SKM-1 (cell line): ENCODE measurements around the gene SIRT2.
"Not testable (repeated sequence)": the region's sequence is repeated elsewhere in the genome, so short reads cannot be mapped to it uniquely, and the experiment has no call there.

Experiments used
- DNase-seq: peaks from one replicate; lab custom pipeline; 2025; ENCODE audit not compliant: unreplicated experiment; lab: John Stamatoyannopoulos, UW

The SIRT2 gene

DNA sequence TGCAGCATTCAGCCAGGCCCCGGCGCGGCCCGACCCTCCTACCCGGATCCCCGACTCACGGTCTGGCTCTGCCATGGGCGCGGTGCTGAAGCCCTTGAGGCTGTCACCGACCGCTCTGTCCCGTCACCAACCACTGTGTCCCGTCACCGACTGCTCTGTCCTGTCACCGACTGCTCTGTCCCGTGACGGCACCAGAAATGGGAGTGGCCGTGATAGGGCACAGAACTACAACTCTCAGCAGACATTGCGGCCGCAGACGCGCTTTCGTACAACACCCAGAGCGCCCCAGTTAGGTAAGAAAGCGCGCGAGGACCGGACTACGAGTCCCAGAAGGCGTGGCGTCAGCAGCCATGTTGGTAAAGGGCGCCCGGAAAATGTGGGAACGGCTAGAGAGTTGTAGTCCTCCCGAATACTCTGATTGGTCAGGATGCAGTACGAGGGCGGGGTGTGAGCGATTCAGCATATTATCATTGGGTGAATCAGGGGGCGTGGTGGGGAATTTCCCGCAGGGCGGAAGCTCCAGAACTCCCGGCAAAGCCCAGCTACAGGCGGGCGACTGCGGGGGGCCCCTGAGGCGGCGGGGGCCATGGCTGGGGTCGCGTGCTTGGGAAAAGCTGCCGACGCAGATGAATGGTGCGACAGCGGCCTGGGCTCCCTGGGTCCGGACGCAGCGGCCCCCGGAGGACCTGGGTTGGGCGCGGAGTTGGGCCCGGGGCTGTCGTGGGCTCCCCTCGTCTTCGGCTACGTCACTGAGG is at the start of gene SIRT2, which contains the start of gene NFKBIB:
Gene SIRT2, minus strand, starts transcription at position 172 of the 755 bp plus-strand sequence. Its CDS starts 97 bp downstream, at position 75.
Gene NFKBIB, plus strand, starts transcription at position 523 of the 755 bp plus-strand sequence. Its CDS starts 64 bp downstream, at position 587.
- peak; percentile 98 for DNase-seq

- no peak for DNase-seq
Observed at GRCh38 chr19:38946229-38947010, 47.0 kb upstream of the SIRT2 start.

DNA sequence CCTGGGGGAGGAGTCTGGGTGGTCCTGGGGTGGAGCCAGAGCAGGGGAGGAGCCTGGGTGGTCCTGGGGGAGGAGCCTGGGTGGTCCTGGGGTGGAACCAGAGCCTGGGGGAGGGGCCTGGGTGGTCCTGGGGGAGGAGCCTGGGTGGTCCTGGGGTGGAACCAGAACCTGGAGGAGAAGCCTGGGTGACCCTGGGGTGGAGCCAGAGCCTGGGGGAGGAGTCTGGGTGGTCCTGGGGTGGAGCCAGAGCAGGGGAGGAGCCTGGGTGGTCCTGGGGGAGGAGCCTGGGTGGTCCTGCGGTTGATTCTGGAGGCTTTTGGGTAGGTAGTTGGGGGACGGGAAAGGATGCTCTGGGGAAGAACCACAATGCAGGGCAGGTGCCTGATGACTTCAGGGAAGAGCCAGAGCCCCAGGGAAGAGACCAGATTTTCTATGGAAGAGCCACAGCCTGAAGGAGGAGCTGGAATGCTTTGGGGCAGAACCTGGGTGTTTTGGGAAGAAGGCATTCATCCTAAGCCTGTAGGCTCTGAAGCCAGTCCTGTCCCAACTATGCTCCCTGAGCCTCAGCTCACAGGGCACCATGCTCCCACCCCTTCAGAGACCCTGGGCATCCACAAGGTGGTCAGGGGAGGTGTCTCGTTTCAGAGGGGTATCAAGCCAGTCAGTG is 46.3 kb upstream of the SIRT2 start:
- DNase-seq: no peak

- DNase-seq: no peak
Observed at GRCh38 chr19:38944981-38945506, 45.6 kb upstream of the SIRT2 start.

DNA sequence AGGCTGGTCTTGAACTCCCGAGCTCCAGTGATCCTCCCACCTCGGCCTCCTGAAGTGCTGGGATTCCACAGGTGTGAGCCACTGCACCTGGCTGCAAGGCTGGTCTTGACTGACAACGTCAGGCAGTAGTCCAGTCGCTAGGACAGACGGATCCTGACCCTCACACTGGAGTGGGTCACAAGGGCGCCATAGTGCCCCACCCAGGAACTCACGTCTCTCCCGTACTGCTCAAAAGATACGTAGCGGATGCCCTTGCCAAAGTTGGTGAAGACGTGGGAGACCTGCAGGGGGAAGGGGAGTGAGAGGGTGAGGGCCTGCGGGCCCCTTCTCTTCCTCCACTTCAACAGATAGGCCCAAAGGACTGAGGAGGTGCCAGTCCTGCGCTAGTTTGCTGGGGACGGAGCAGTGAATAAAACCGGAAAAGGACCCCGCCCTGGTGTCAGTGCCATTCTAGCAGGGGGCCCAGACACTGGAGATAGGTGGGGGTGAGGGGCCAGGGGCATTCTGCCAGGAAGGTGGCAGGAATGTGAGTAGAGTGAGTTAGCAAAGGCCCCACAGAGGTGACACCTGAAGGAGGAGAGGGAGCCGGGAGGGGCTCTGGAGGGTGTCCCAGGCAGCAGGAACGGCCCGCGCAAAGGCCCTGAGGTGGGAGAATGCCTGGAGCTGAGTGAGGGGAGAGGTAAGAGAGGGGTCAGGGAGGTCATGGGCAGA is 43.2 kb upstream of the SIRT2 start:
- DNase-seq: no peak

- DNase-seq: no peak
Observed at GRCh38 chr19:38941979-38942378, 42.6 kb upstream of the SIRT2 start.

DNA sequence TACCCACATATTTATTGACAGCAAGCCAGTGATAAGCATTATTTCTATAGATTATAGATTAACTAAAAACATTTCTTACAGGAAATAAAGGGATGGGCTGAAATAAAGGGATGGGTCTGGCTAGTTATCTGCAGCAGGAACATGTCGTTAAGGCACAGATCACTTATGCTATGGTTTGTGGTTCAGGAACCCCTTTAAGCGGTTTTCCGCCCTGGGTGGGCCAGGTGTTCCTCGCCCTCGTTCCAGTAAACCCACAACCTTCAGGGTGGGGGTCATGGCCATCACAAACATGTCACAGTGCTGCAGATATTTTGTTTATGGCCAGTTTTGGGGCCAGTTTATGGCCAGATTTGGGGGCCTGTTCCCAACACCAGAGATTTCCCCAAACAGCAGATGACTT is 42.0 kb upstream of the SIRT2 start:
- DNase-seq: not testable (repeated sequence)

DNA sequence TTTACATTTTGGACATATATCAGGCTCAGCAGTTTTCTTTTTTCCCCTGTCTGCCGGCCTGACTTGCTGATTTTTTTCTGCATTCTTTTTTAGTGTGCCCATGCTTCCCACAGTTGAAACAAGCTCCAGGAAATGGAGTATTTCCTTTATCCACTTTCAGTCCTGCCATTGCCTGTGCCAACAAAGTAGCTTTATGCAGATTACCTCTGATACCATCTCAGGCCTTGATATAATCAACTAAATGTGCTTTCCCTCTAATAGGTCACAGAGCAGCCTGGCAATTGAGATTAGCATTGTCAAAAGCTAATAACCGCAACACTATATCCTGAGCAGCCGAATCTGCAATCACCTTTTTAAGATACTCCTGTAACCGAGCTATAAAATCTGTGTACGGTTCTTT is 40.5 kb upstream of the SIRT2 start:
- no peak for DNase-seq

DNA sequence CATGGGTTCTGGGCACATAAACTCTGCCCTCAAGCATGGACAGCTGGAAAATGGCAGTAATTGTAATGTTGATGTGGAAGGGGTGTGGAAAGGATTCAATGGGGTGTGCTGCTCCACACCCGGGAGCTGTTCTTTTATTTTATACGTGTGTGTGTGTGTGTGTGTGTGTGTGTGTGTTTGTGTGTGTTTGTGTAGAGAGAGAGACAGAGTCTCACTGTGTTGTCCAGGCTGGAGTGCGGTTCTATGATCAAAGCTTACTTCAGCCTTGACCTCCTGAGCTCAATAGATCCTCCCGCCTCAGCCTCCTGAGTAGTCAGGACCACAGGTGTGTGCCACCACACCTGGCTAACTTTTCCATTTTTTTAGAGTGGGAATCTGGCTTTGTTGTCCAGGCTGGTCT is 34.1 kb upstream of the SIRT2 start:
- no peak for DNase-seq

DNA sequence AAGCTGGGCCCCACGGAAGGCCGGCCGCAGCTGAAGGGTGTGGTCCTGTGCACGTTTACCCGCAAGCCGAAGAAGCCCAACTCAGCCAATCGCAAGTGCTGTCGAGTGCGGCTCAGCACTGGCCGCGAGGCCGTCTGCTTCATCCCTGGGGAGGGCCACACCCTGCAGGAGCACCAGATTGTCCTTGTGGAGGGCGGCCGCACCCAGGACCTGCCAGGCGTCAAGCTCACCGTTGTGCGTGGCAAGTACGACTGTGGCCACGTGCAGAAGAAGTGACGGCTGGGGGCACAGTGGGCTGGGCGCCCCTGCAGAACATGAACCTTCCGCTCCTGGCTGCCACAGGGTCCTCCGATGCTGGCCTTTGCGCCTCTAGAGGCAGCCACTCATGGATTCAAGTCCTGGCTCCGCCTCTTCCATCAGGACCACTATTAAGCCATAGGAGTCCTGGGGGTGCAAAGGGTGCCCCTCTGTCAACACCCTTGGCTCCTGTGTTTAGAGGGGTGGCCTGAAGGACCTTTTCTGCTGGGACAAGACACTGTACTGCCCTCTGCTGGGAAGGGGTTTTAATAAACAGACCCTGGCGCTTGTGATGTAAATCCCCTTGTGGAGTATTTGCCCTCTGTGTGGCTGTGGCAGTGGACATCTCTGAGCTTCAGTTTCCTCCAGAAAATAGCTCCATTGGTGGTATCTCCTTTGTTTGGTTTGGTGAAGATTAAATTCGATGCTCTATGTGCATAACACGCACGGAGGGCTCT is 33.2 kb upstream of the SIRT2 start:
- peak; percentile 38 for DNase-seq

DNA sequence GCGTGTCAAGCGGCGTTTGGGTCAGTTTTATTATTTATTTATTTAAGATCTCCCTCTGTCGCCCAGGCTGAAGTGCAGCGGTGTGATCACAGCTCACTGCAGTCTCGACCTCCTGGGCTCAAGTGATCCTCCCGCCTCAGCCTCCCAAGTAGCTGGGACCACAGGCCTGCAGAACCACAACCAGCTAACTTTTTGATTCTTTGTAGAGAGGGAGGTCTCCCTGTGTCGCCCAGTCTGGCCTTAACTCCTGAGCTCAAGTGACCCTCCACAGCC is 32.0 kb upstream of the SIRT2 start:
- no peak for DNase-seq

DNA sequence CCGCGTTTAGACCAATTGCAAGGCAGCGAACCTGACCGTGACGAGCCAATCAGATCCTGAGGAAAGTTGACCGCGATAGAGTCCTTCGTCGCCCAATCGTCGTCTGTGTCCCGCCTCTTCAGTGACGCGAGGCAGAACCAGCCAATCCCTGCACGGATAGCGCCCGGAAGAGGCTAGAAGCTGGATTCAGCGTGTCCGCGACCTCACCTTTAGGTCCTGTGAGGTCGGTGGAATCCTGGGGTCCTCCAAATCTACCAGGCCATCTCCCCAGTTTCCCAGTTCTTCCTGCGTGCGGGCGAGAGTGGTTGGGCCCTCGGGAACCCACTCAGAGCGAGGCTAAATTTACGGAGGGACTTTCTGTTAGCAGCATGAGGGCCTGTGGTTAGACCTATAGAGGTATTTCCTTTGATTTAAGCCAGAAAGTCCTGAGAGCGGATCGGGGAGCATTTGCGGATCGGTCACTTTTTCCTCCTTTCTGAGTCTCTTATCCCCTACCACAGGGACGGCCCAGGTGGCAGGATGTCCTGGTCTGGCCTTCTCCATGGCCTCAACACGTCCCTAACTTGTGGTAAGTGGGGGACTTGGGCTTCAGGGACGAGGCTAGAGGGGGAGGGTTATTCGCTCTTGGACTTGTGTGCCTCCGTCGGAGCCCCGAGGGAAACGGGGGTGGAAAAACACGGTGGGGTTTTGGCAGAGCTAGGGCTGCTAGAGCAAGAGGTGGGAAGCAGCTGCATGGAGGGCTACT is 31.5 kb upstream of the SIRT2 start, which contains the start of gene MRPS12:
Gene MRPS12, plus strand, starts transcription at position 169 of the 745 bp plus-strand sequence. Its CDS starts 351 bp downstream, at position 520.
- peak; percentile 97 for DNase-seq

- DNase-seq: peak; percentile 89
Observed at GRCh38 chr19:38929929-38930775, 30.7 kb upstream of the SIRT2 start, which contains the start of gene SARS2. Gene SARS2 (minus strand): TSS chr19:38930763. CDS start chr19:38930736, 27 bp downstream.

GRCh38 chr19:38928391-38929001 is 29.1 kb upstream of the SIRT2 start:
- DNase-seq: no peak

DNA sequence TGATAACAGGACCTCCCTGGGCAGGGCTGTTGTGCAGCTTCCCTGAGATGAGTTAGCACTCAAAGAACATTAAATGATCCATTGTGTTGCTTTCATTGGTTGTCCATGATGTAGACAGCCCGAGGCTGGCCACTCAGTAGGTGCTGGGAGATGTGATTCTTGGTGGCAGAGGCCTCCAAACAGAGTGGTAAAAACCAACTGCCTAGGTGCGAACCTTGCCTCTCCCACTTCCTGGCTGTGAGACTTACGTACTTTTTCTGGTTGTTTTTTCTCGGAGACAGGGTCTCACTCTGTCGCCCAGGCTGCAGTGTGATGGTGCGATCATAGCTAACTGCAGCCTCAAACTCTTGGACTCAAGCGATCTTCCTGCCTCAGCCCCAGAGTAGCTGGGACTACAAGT is 25.0 kb upstream of the SIRT2 start:
- DNase-seq: no peak

GRCh38 chr19:38922482-38922881 is 23.1 kb upstream of the SIRT2 start:
- no peak for DNase-seq

- no peak for DNase-seq
Observed at GRCh38 chr19:38921420-38922274, 22.2 kb upstream of the SIRT2 start.
